ENCODE data around the gene USP6NL. TPM values are rescaled to one million over a fixed set of nuclear protein-coding genes. Genes with fewer than 3 reads are reported as not detected.

The USP6NL gene
- total RNA-seq, 2 experiments from 2014 or later, result 3.2 to 3.4 TPM

DNA sequence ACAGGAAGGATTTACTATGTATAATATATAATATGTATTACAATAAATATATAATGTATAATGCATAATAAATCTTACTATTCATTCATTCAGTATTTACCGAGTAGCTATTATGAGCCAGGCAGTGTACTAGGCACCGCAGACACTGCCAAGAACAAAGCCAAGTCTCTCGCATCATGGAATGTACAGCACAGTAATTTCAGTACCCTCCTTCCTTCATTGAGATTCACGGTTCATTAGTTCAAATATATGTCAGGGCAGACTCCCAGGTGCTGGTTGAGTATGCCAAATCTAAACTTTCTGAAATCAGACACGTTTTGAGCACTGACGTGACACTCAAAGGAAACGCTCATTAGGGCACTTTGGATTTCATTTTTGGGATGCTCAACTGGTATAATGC lies 9.1 kb downstream of the USP6NL start:
- intact Hi-C loops (cut with micrococcal nuclease), result loop anchor here (2.0 kb wide), 2 partner anchors 22 to 30 kb away; no protein-coding TSS in a partner anchor
- peaks cover 39% of the 10 kb centered on the region for H3K4me1 Mint-ChIP-seq (ENCODE audit: low read depth)
- POLR2A ChIA-PET, result no interaction called here
- no peak overlapping the region for H3K4me3 Mint-ChIP-seq
- DNase-seq, result peak; percentile 30
- no peaks in the 10 kb centered on the region for H3K9me3 Mint-ChIP-seq
- CTCF ChIA-PET, result interaction anchor here (0.9 kb wide), 1 partner anchor 109 kb away, joined by 3 read pairs; no protein-coding TSS in a partner anchor
- no peaks in the 10 kb centered on the region for H3K36me3 Mint-ChIP-seq
- H3K27me3 Mint-ChIP-seq, result no peaks in the 10 kb centered on the region
- H3K27ac Mint-ChIP-seq, result no peak overlapping the region

- H3K27me3 Mint-ChIP-seq, result no peaks in the 10 kb centered on the region
- H3K36me3 Mint-ChIP-seq, result no peaks in the 10 kb centered on the region
- CTCF ChIA-PET, result no interaction called here
- no peak overlapping the region for H3K27ac Mint-ChIP-seq
- DNase-seq, result no peak
- H3K4me3 Mint-ChIP-seq, result no peak overlapping the region
- H3K4me1 Mint-ChIP-seq (ENCODE audit: low read depth), result peaks cover 37% of the 10 kb centered on the region
- intact Hi-C loops (cut with micrococcal nuclease), result loop anchor here (2.0 kb wide), 2 partner anchors 21 to 31 kb away; no protein-coding TSS in a partner anchor
- POLR2A ChIA-PET, result no interaction called here
- no peaks in the 10 kb centered on the region for H3K9me3 Mint-ChIP-seq
Observed at GRCh38 chr10:11601670-11602069, 9.8 kb downstream of the USP6NL start.

- no peaks in the 10 kb centered on the region for H3K9me3 Mint-ChIP-seq
- ChIA-PET POLR2A (no interaction called here), CTCF (no interaction called here)
- peaks cover 32% of the 10 kb centered on the region for H3K4me1 Mint-ChIP-seq (ENCODE audit: low read depth)
- H3K27me3 Mint-ChIP-seq, result no peaks in the 10 kb centered on the region
- intact Hi-C loops (cut with micrococcal nuclease), result no loop called here
- no peak for DNase-seq
- no peaks in the 10 kb centered on the region for H3K36me3 Mint-ChIP-seq
- H3K4me3 Mint-ChIP-seq, result no peak overlapping the region
- H3K27ac Mint-ChIP-seq, result no peak overlapping the region
Observed at GRCh38 chr10:11600280-11600679, 11.2 kb downstream of the USP6NL start.

- Mint-ChIP-seq H3K4me1 (ENCODE audit: low read depth) (peaks cover 25% of the 10 kb centered on the region), H3K27me3 (no peaks in the 10 kb centered on the region), H3K4me3 (no peak overlapping the region), H3K9me3 (no peaks in the 10 kb centered on the region), H3K27ac (no peak overlapping the region), H3K36me3 (no peaks in the 10 kb centered on the region)
- ChIA-PET POLR2A (no interaction called here), CTCF (no interaction called here)
- intact Hi-C loops (cut with micrococcal nuclease), result no loop called here
- DNase-seq, result no peak
Observed at GRCh38 chr10:11598712-11599397, 12.6 kb downstream of the USP6NL start.

- ChIA-PET CTCF (no interaction called here), POLR2A (no interaction called here)
- no peak overlapping the region for H3K27ac Mint-ChIP-seq
- intact Hi-C loops (cut with micrococcal nuclease), result no loop called here
- no peak overlapping the region for H3K4me3 Mint-ChIP-seq
- no peaks in the 10 kb centered on the region for H3K27me3 Mint-ChIP-seq
- no peaks in the 10 kb centered on the region for H3K36me3 Mint-ChIP-seq
- H3K4me1 Mint-ChIP-seq (ENCODE audit: low read depth), result peaks cover 16% of the 10 kb centered on the region
- H3K9me3 Mint-ChIP-seq, result no peaks in the 10 kb centered on the region
- no peak for DNase-seq
Observed at GRCh38 chr10:11597470-11597869, 14.0 kb downstream of the USP6NL start.

- intact Hi-C loops (cut with micrococcal nuclease), result no loop called here
- Mint-ChIP-seq H3K27me3 (peaks cover 1% of the 10 kb centered on the region), H3K36me3 (no peaks in the 10 kb centered on the region), H3K4me3 (no peak overlapping the region), H3K27ac (no peak overlapping the region), H3K9me3 (no peaks in the 10 kb centered on the region), H3K4me1 (ENCODE audit: low read depth) (peaks cover 12% of the 10 kb centered on the region)
- ChIA-PET CTCF (interaction anchor here (0.6 kb wide), 1 partner anchor 19 kb away, joined by 3 read pairs; no protein-coding TSS in a partner anchor), POLR2A (no interaction called here)
- no peak for DNase-seq
Observed at GRCh38 chr10:11595395-11595692, 16.1 kb downstream of the USP6NL start.

- POLR2A ChIA-PET, result no interaction called here
- Mint-ChIP-seq H3K4me1 (ENCODE audit: low read depth) (peaks cover 7% of the 10 kb centered on the region), H3K9me3 (no peaks in the 10 kb centered on the region), H3K27ac (no peak overlapping the region), H3K27me3 (peaks cover 1% of the 10 kb centered on the region), H3K36me3 (no peaks in the 10 kb centered on the region), H3K4me3 (no peak overlapping the region)
- intact Hi-C loops (cut with micrococcal nuclease), result no loop called here
- DNase-seq, result no peak
- CTCF ChIA-PET, result interaction anchor here (0.6 kb wide), 1 partner anchor 18 kb away, joined by 3 read pairs; no protein-coding TSS in a partner anchor
Observed at GRCh38 chr10:11594589-11595394, 16.7 kb downstream of the USP6NL start.

- intact Hi-C loops (cut with micrococcal nuclease), result no loop called here
- no peak overlapping the region for H3K27ac Mint-ChIP-seq
- no peaks in the 10 kb centered on the region for H3K36me3 Mint-ChIP-seq
- ChIA-PET CTCF (no interaction called here), POLR2A (no interaction called here)
- H3K4me3 Mint-ChIP-seq, result no peak overlapping the region
- H3K9me3 Mint-ChIP-seq, result no peaks in the 10 kb centered on the region
- no peak for DNase-seq
- peaks cover 3% of the 10 kb centered on the region for H3K4me1 Mint-ChIP-seq (ENCODE audit: low read depth)
- peaks cover 1% of the 10 kb centered on the region for H3K27me3 Mint-ChIP-seq
Observed at GRCh38 chr10:11593612-11594011, 17.8 kb downstream of the USP6NL start.

- no peak for DNase-seq
- Mint-ChIP-seq H3K27me3 (peaks cover 1% of the 10 kb centered on the region), H3K4me1 (ENCODE audit: low read depth) (peaks cover 10% of the 10 kb centered on the region), H3K27ac (no peak overlapping the region), H3K4me3 (no peak overlapping the region), H3K36me3 (peaks cover 4% of the 10 kb centered on the region), H3K9me3 (peaks cover 4% of the 10 kb centered on the region)
- intact Hi-C loops (cut with micrococcal nuclease), result no loop called here
- POLR2A ChIA-PET, result no interaction called here
- CTCF ChIA-PET, result no interaction called here
Observed at GRCh38 chr10:11589738-11590137, 21.7 kb downstream of the USP6NL start.

DNA sequence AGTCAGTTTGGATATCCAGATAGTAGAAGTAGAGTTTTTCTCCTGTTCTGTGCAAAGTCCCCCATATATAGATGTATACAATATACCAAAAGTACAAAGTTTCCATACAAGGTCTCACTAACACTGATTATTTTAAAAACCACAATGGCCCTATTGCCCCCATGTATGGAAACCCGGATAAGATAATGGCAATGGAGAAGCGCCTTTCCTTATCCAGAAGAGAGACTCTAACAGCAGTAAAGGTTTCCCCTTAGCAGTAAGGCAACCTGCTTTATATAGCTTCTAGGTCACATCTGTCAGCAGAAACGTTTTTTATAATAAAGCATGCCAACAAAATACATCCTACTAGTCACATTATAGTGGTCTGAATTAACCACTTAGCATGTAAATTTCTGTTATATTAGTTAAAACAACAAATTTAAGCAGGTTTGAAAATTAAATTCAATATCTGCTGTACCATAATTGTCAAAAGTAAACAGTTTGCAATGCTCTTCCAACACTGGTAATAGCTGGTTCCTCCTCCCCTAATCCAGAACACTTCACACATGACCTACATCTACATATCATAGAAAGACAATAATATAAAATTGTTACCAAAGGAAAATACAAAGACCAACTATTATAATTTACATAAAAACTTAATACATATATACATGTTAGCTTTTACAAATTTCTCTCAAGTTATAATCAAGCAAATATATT lies 22.4 kb downstream of the USP6NL start:
- intact Hi-C loops (cut with micrococcal nuclease), result no loop called here
- peaks cover 6% of the 10 kb centered on the region for H3K36me3 Mint-ChIP-seq
- ChIA-PET CTCF (no interaction called here), POLR2A (no interaction called here)
- peaks cover 4% of the 10 kb centered on the region for H3K9me3 Mint-ChIP-seq
- H3K27ac Mint-ChIP-seq, result no peak overlapping the region
- no peak overlapping the region for H3K4me3 Mint-ChIP-seq
- no peak for DNase-seq
- peaks cover 1% of the 10 kb centered on the region for H3K27me3 Mint-ChIP-seq
- peaks cover 10% of the 10 kb centered on the region for H3K4me1 Mint-ChIP-seq (ENCODE audit: low read depth)

DNA sequence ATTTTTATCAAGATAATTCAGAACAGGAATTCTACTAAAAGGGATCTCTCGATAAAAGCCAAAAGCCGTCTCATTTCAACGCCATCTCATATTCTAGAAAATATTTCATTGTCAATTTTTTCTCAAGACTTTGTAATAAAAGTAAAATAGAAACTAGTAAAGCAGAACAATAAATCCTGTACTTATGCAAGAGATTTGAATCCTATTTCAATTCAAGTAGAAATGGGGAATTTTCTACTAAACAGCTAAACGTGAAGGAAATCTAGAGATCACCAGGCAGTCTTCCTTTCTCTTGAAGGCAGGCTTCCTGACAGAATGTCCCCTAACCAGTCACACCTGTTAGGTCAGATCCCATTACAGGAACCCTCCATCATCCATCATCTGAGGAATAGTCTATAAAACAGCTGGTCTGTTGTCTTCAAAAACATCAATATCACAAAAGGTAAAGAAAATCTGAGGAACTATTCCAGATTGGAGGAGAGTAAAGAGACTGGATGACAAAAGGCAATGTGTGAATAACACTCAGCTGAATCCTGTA lies 23.7 kb downstream of the USP6NL start:
- ChIA-PET POLR2A (no interaction called here), CTCF (no interaction called here)
- DNase-seq, result no peak
- Mint-ChIP-seq H3K4me1 (ENCODE audit: low read depth) (peaks cover 10% of the 10 kb centered on the region), H3K27me3 (peaks cover 1% of the 10 kb centered on the region), H3K36me3 (peaks cover 6% of the 10 kb centered on the region), H3K27ac (no peak overlapping the region), H3K4me3 (no peak overlapping the region), H3K9me3 (peaks cover 4% of the 10 kb centered on the region)
- intact Hi-C loops (cut with micrococcal nuclease), result no loop called here

GRCh38 chr10:11586170-11586569 lies 25.3 kb downstream of the USP6NL start:
- intact Hi-C loops (cut with micrococcal nuclease), result no loop called here
- Mint-ChIP-seq H3K4me1 (ENCODE audit: low read depth) (peaks cover 16% of the 10 kb centered on the region), H3K4me3 (no peak overlapping the region), H3K36me3 (peaks cover 6% of the 10 kb centered on the region), H3K27ac (no peak overlapping the region), H3K9me3 (peaks cover 4% of the 10 kb centered on the region), H3K27me3 (peaks cover 1% of the 10 kb centered on the region)
- ChIA-PET CTCF (no interaction called here), POLR2A (interaction anchor here (0.6 kb wide), 1 partner anchor 243 kb away, joined by 3 read pairs; no protein-coding TSS in a partner anchor)
- DNase-seq, result no peak
